Renal cortex interstitium (tissue), 11 donors: ENCODE measurements around the gene PDPK1. TPM values are rescaled to one million over a fixed set of nuclear protein-coding genes. Genes with fewer than 3 reads are reported as not detected.
"Not testable (repeated sequence)": the region's sequence is repeated elsewhere in the genome, so short reads cannot be mapped to it uniquely, and the experiment has no call there.

Experiments
- DNase-seq, 11 donors: peaks; one replicate each; pipeline ENCODE4 v3.0.0-alpha.2; 2013; ENCODE audit warnings: low read depth in 9 of 11, low spot score in 4 of 11; ENCODE audit errors: extremely low read depth in 1 of 11
- polyA plus RNA-seq, 3 donors: library from polyadenylated mRNA; unstranded; fragments of 120-200 nt; gene quantifications; one replicate each; pipeline ENCODE4 v1.2.1, GENCODE V29; 2013; ENCODE audit not compliant: insufficient read length in 3 of 3

The PDPK1 gene
- polyA plus RNA-seq, 3 donors = 48.9 to 60.3 (median 53.9) TPM

GRCh38 chr16:2598133-2598641 is 60.4 kb downstream of the PDPK1 start:
- DNase-seq = no peak

- no peak for DNase-seq
These were observed 60.9 kb downstream of the PDPK1 start for GRCh38 chr16:2598723-2599122.

GRCh38 chr16:2599165-2599564 is 61.3 kb downstream of the PDPK1 start:
- not testable (repeated sequence) for DNase-seq

GRCh38 chr16:2599785-2600184 is 62.0 kb downstream of the PDPK1 start:
- not testable (repeated sequence) for DNase-seq

GRCh38 chr16:2601301-2602025 is 63.6 kb downstream of the PDPK1 start:
- DNase-seq = not testable (repeated sequence)

- DNase-seq = not testable (repeated sequence)
These were observed 64.4 kb downstream of the PDPK1 start for GRCh38 chr16:2602175-2602574.

- DNase-seq = peak; percentile 87 to 97 (median 94)
These were observed 65.6 kb downstream of the PDPK1 start for GRCh38 chr16:2603165-2604015.

GRCh38 chr16:2604016-2604369 is 66.2 kb downstream of the PDPK1 start:
- DNase-seq = not testable (repeated sequence)

- DNase-seq = not testable (repeated sequence)
These were observed 69.0 kb downstream of the PDPK1 start for GRCh38 chr16:2606820-2607219.

- DNase-seq = not testable (repeated sequence)
These were observed 71.5 kb downstream of the PDPK1 start for GRCh38 chr16:2609345-2609744.

GRCh38 chr16:2609827-2610470 is 72.1 kb downstream of the PDPK1 start:
- DNase-seq = no peak

- DNase-seq = no peak
These were observed 73.1 kb downstream of the PDPK1 start for GRCh38 chr16:2610781-2611498.

- no peak for DNase-seq
These were observed 73.7 kb downstream of the PDPK1 start for GRCh38 chr16:2611499-2611862.

GRCh38 chr16:2611877-2612276 is 74.1 kb downstream of the PDPK1 start:
- DNase-seq = not testable (repeated sequence)

GRCh38 chr16:2613251-2613650 is 75.4 kb downstream of the PDPK1 start:
- DNase-seq = not testable (repeated sequence)

- DNase-seq = no peak
These were observed 77.0 kb downstream of the PDPK1 start for GRCh38 chr16:2614761-2615191.

GRCh38 chr16:2618964-2619363 is 81.1 kb downstream of the PDPK1 start:
- not testable (repeated sequence) for DNase-seq

- DNase-seq = not testable (repeated sequence)
These were observed 81.8 kb downstream of the PDPK1 start for GRCh38 chr16:2619628-2620027.

GRCh38 chr16:2620870-2621269 is 83.0 kb downstream of the PDPK1 start:
- DNase-seq = not testable (repeated sequence)
